A549 (cell line): ENCODE results near the gene TXNRD1. TPM values are rescaled to one million over a fixed set of nuclear protein-coding genes. Genes with fewer than 3 reads are reported as not detected.

Experiments
- ATAC-seq, 2 experiments: fragments of 200-7000 bp in 1 of 2; fragments of >200 bp in 1 of 2; cut with Nextera tagmentation in 1 of 2; cut with Tn5 transposase in 1 of 2; 3 replicates each; pipeline versions ENCODE4 v1.8.0 to v1.9.1; 2018 to 2020; ENCODE audit warnings: mild to moderate bottlenecking in 1 of 2, moderate library complexity in 1 of 2
- CTCF ChIA-PET: fragments of 300-600 bp; sonication (Branson Sonifier 250); formaldehyde crosslinking; extraction: SDS; loops from one replicate; lab custom pipeline; 2021; ENCODE audit warnings: antibody characterized with exemption, inconsistent platforms; lab: Yijun Ruan, JAX
- POLR2A ChIA-PET: fragments of 350-600 bp; formaldehyde crosslinking; extraction: SDS; loops from one replicate; lab custom pipeline; 2021; ENCODE audit warnings: antibody characterized with exemption, inconsistent platforms; lab: Yijun Ruan, JAX
- DNase-seq, 2 experiments: peaks; one replicate each; pipeline versions ENCODE4 v3.0.0 to v3.0.0-alpha.2; 2011 to 2016; ENCODE audit warnings: low read depth in 1 of 2, low spot score in 1 of 2
- FAIRE-seq: peaks from 2 replicates; lab custom pipeline; 2011; peaks lifted over from hg19 to GRCh38; lab: Jason Lieb, UNC
- H3K27ac ChIP-seq, 2 experiments: fragments of >200 bp; sonication (Bioruptor Twin); formaldehyde crosslinking; 3 replicates each; pipeline ENCODE4 v1.5.1; 2016 to 2017
- H3K4me1 ChIP-seq: fragments of >200 bp; sonication (Bioruptor Twin); formaldehyde crosslinking; 3 replicates; pipeline ENCODE4 v1.6.1; 2016
- H3K4me2 ChIP-seq: fragments of >200 bp; sonication (Bioruptor Twin); formaldehyde crosslinking; 3 replicates; pipeline ENCODE4 v1.6.1; 2016
- H3K4me3 ChIP-seq: fragments of >200 bp; sonication (Bioruptor Twin); formaldehyde crosslinking; 3 replicates; pipeline ENCODE4 v1.5.1; 2016
- H3K9me3 ChIP-seq: fragments of >200 bp; sonication (Bioruptor Twin); formaldehyde crosslinking; 3 replicates; pipeline ENCODE4 v1.6.1; 2016
- BCL3 ChIP-seq: fragments of >200 bp; sonication (Bioruptor Twin); formaldehyde crosslinking; IDR thresholded peaks from 3 replicates; pipeline ENCODE4 v1.6.1; 2016
- CTCF ChIP-seq: fragments of >200 bp; sonication (Bioruptor Twin); formaldehyde crosslinking; IDR thresholded peaks from 3 replicates; pipeline ENCODE4 v1.5.1; 2016
- EHF ChIP-seq: fragments of 250-450 bp; sonication (Bioruptor Pico); IDR thresholded peaks from 2 replicates; pipeline ENCODE4 v1.5.0; 2020; ENCODE audit warnings: mild to moderate bottlenecking
- ELK1 ChIP-seq: fragments of 150-350 bp; IDR thresholded peaks from 2 replicates; pipeline ENCODE4 v1.6.1; 2014; ENCODE audit warnings: low read depth, mild to moderate bottlenecking, low read length
- ESRRA ChIP-seq: fragments of 150-350 bp; IDR thresholded peaks from 2 replicates; pipeline ENCODE4 v1.6.1; 2014; ENCODE audit warnings: mild to moderate bottlenecking, low read length, borderline replicate concordance
- FOSB ChIP-seq: fragments of 250-450 bp; sonication (Bioruptor Pico); IDR thresholded peaks from 2 replicates; pipeline ENCODE4 v1.5.0; 2020; ENCODE audit warnings: mild to moderate bottlenecking, moderate library complexity
- GATA3 ChIP-seq: IDR thresholded peaks from 2 replicates; pipeline ENCODE4 v1.6.1; 2012; ENCODE audit warnings: borderline replicate concordance
- HEYL ChIP-seq: fragments of 250-450 bp; sonication (Bioruptor Pico); IDR thresholded peaks from 2 replicates; pipeline ENCODE4 v1.8.0; 2021; ENCODE audit warnings: mild to moderate bottlenecking, moderate library complexity
- HMGXB4 ChIP-seq: fragments of 250-450 bp; sonication (Bioruptor Pico); IDR thresholded peaks from 2 replicates; pipeline ENCODE4 v1.5.0; 2021; ENCODE audit warnings: mild to moderate bottlenecking, moderate library complexity, borderline replicate concordance
- HOXA7 ChIP-seq: fragments of 250-450 bp; sonication (Bioruptor Pico); IDR thresholded peaks from 2 replicates; pipeline ENCODE4 v1.5.0; 2020; ENCODE audit warnings: mild to moderate bottlenecking, moderate library complexity
- HOXB13 ChIP-seq: fragments of 250-450 bp; sonication (Bioruptor Pico); IDR thresholded peaks from 2 replicates; pipeline ENCODE4 v1.5.0; 2020; ENCODE audit warnings: low read depth, mild to moderate bottlenecking, moderate library complexity
- JUN ChIP-seq, 2 experiments: fragments of >200 bp; sonication (Bioruptor Twin); formaldehyde crosslinking; IDR thresholded peaks; 2 replicates in 1 of 2; 3 replicates in 1 of 2; pipeline ENCODE4 v1.6.1; 2016 to 2017
- JUNB ChIP-seq: fragments of >200 bp; sonication (Bioruptor Twin); formaldehyde crosslinking; IDR thresholded peaks from 2 replicates; pipeline ENCODE4 v1.6.1; 2016
- MYC ChIP-seq: IDR thresholded peaks from 2 replicates; pipeline ENCODE4 v1.6.1; 2012; ENCODE audit warnings: mild to moderate bottlenecking, inconsistent platforms, low read length, improper control_type of control experiment, borderline replicate concordance
- POLR2AphosphoS2 ChIP-seq: conservative IDR thresholded peaks from 2 replicates; pipeline ENCODE4 v1.6.1; 2012; ENCODE audit warnings: low read length, improper control_type of control experiment, inconsistent platforms
- RAD21 ChIP-seq, 2 experiments: fragments of >200 bp in 1 of 2; sonication (Bioruptor Twin) in 1 of 2; formaldehyde crosslinking in 1 of 2; IDR thresholded peaks in 1 of 2; conservative IDR thresholded peaks in 1 of 2; 2 replicates in 1 of 2; 3 replicates in 1 of 2; pipeline ENCODE4 v1.6.1; 2012 to 2018; ENCODE audit warnings: inconsistent platforms in 1 of 2
- SMC3 ChIP-seq: fragments of >200 bp; sonication (Bioruptor Twin); formaldehyde crosslinking; IDR thresholded peaks from 3 replicates; pipeline ENCODE4 v1.6.1; 2018; ENCODE audit warnings: inconsistent platforms
- TFCP2L1 ChIP-seq: fragments of 250-450 bp; sonication (Bioruptor Pico); IDR thresholded peaks from 2 replicates; pipeline ENCODE4 v1.5.0; 2021; ENCODE audit warnings: mild to moderate bottlenecking
- TP53 ChIP-seq: fragments of 250-450 bp; sonication (Bioruptor Pico); IDR thresholded peaks from 2 replicates; pipeline ENCODE4 v1.5.0; 2021; ENCODE audit warnings: mild to moderate bottlenecking, moderate library complexity
- ZFP36 ChIP-seq: fragments of 450-650 bp; IDR thresholded peaks from 2 replicates; pipeline ENCODE4 v1.6.1; 2014; ENCODE audit warnings: borderline replicate concordance; ENCODE audit not compliant: partially characterized antibody
- ZSCAN20 ChIP-seq: fragments of 250-450 bp; sonication (Bioruptor Pico); IDR thresholded peaks from 2 replicates; pipeline ENCODE4 v1.8.0; 2022; ENCODE audit warnings: mild to moderate bottlenecking, moderate library complexity
- WGBS: methylation state at CpG from one replicate; pipeline ENCODE4 v1.1.6; 2017; ENCODE audit errors: missing lambda C conversion rate; 5-methylcytosine and 5-hydroxymethylcytosine counted together
- polyA plus RNA-seq, 4 experiments: library from polyadenylated mRNA; depleted of rRNA in 3 of 4; stranded (reverse); fragments of >200 nt; fragmentation: RNase III in 1 of 4; extraction: RNeasy Plus Mini Kit Qiagen cat#74134 plus additional on column Dnase treatment in 1 of 4; gene quantifications; 2 replicates in 3 of 4; 3 replicates in 1 of 4; pipeline ENCODE4 v1.2.3, GENCODE V29; 2011 to 2017
- TF ChIP-seq, protein P1 (sequence below): fragments of >200 bp; sonication (Bioruptor Twin); formaldehyde crosslinking; IDR thresholded peaks from 2 replicates; pipeline ENCODE4 v1.6.1; 2016

TXNRD1 gene
- polyA plus RNA-seq, 2 of the 4 experiments (the other 2 are of a cell fraction): 899 to 1,230 TPM

GRCh38 chr12:104297477-104298113 is 82.0 kb downstream of the TXNRD1 start:
- no peaks in the 10 kb centered on the region for H3K9me3 ChIP-seq
- peak in 1 of 2 experiments; percentile 60 for DNase-seq

DNA sequence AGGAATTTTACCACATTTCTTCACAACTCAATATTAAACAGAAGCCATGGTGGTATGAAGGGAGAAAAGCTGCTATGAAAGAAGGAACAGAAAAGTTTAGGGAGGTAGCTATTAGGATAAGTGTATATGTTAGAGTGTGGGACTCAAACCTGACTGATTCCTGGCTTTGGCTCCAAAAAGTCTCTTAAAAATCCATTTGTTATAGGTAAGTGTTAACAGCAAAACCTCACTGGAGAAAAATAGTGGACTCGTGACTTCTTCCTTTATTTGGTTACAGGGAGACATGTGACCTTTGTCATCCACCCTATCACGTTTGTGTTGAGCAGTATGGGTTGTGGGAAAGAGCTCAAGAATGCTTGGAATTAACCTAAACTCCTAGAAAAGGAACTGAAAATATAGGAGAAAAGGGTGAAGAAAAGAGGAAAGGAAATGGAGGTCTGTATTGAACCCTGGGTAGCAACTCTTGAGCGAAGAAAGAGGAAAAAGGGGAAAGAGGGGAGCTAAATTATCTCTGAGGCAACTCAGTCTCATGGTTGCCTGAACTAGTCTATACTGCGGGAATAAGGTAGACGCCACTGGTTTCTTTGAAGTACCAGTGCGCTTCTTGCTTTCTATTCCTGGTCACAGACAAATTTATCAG is 84.4 kb downstream of the TXNRD1 start:
- DNase-seq (peak in 1 of 2 experiments; percentile 64), ATAC-seq (peak; percentile 1 to 6; a peak in 4 of 6 replicates), FAIRE-seq (no peak)
- Histone ChIP-seq H3K4me1 (peaks cover 78% of the 10 kb centered on the region), H3K27ac (peak overlapping the region; percentile 73 to 98), H3K4me2 (peak overlapping the region; percentile 97), H3K4me3 (peak overlapping the region; percentile 68), H3K9me3 (no peaks in the 10 kb centered on the region)
- CTCF ChIA-PET: interaction anchor here (1.0 to 7.2 kb wide), 4 partner anchors 12 to 162 kb away, joined by 3 to 47 read pairs (median 12); partner anchors contain the start of genes NFYB and TXNRD1
- POLR2A ChIA-PET: interaction anchor here (0.6 to 8.6 kb wide), 8 partner anchors 11 to 122 kb away, joined by 3 to 89 read pairs (median 7); partner anchors contain the start of gene TXNRD1
- WGBS: 3% methylated on average over 6 of the region's 6 CpGs
- TF ChIP-seq JUNB (no peak), TP53 (CRISPR knock-in tag) (peak; percentile 96), SMC3 (no peak), MYC (no peak), ESRRA (no peak), BCL3 (no peak), HEYL (CRISPR knock-in tag) (peak; percentile 14; the same call in 1 of the 2 replicates), ZSCAN20 (CRISPR knock-in tag) (no peak), ELK1 (no peak), HOXB13 (CRISPR knock-in tag) (no peak), ZFP36 (no peak), RAD21 (conservative IDR thresholded peaks at IDR 0.05 in 1 of 2, IDR thresholded peaks at IDR 0.05 in 1 of 2) (no peak), EHF (CRISPR knock-in tag) (peak; percentile 24)

More at GRCh38 chr12:104297477-104298113, 82.0 kb downstream of the TXNRD1 start:
- H3K27ac ChIP-seq: peak overlapping the region; percentile 94 to 98
- H3K4me1 ChIP-seq: peaks cover 81% of the 10 kb centered on the region
- H3K4me3 ChIP-seq: peak overlapping the region; percentile 68
- ChIA-PET CTCF (interaction anchor here (1.0 to 7.2 kb wide), 3 partner anchors 9 to 93 kb away, joined by 3 to 47 read pairs (median 3); no protein-coding TSS in a partner anchor), POLR2A (interaction anchor here (1.5 to 8.6 kb wide), 4 partner anchors 8 to 119 kb away, joined by 5 to 89 read pairs (median 16); partner anchors contain the start of gene TXNRD1)
- WGBS: 9% methylated on average over 10 of the region's 10 CpGs
- peak; percentile 54 for FAIRE-seq
- TF ChIP-seq CTCF (no peak), JUN (IDR thresholded peaks at IDR 0.05) (peak in 1 of 2 experiments; percentile 14; a peak in 2 of 5 replicates), HOXA7 (peak; percentile 35; the same call in 1 of the 2 replicates), HMGXB4 (peak; percentile 1; the same call in 1 of the 2 replicates), FOSB (peak; percentile 85), ZSCAN20 (CRISPR knock-in tag) (0 out of 2 replicates have a peak, but pooled peaks have one; percentile 19), TP53 (CRISPR knock-in tag) (peak; percentile 89), POLR2AphosphoS2 (peak; percentile 99; the same call in 1 of the 2 replicates), GATA3 (peak; percentile 20; the same call in 1 of the 2 replicates), MYC (no peak), TFCP2L1 (peak; percentile 83)
- TF ChIP-seq, protein P1, sequence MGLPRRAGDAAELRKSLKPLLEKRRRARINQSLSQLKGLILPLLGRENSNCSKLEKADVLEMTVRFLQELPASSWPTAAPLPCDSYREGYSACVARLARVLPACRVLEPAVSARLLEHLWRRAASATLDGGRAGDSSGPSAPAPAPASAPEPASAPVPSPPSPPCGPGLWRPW: no peak
- TF ChIP-seq, all 56 proteins: peak for 9
- ATAC-seq: 0 out of 6 replicates have a peak, but pooled peaks of 1 of the 2 experiments have one; percentile 0
- H3K4me2 ChIP-seq: peak overlapping the region; percentile 97
